ENCODE measurements around the gene PEAK1. TPM values are rescaled to one million over a fixed set of nuclear protein-coding genes. Genes with fewer than 3 reads are reported as not detected.

Gene PEAK1
- total RNA-seq, 1 experiment from 2014 or later: 58.7 TPM

DNA sequence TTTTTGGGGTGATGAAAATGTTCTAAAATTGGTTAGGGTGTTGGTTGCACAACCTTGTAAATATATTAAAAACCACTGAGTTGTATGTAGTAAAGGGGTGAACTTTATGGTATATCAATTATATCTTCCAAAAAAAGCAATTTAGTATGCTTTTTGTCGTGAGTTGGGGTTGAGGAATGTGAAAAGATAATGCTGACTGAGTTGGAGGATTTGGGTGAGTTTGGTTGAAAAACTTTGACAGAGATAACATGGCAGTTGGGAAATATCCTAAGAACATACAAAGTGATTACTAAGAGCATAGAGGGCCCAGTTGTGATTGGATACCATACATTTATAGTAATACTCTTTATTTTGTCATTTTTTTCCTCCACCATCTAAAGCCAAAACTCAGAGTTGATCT lies 34.4 kb upstream of the PEAK1 start:
- intact Hi-C loops (cut with micrococcal nuclease; ENCODE audit: unreplicated experiment): no loop called here
- H3K4me1 ChIP-seq (ENCODE audit: control insufficient read depth, insufficient read depth, low read length): peaks cover 12% of the 10 kb centered on the region
- in situ Hi-C loops (cut with HindIII; ENCODE audit: low pct_unique_long_range_greater_than_20kb, low sequenced_read_pairs): no loop called here
- H3K9me3 ChIP-seq (ENCODE audit: control insufficient read depth, insufficient read depth, low read depth, low read length): no peaks in the 10 kb centered on the region
- BruUV-seq (replicated peaks): no TSS peak
- DNase-seq (ENCODE audit: low read depth, low spot score) (no peak), ATAC-seq (no peak)
- no peaks in the 10 kb centered on the region for H3K27me3 ChIP-seq (ENCODE audit: control insufficient read depth, insufficient read depth, low read length)
- POLR2A ChIA-PET: no interaction called here
- CTCF ChIA-PET: no interaction called here
- H3K4me3 ChIP-seq (ENCODE audit: low read depth in 2 of 2, low read length in 2 of 2): no peak overlapping the region
- H3K36me3 ChIP-seq (ENCODE audit: control insufficient read depth, insufficient read depth, low read length): peaks cover 6% of the 10 kb centered on the region; the same call in 1 of the 2 replicates
- no peak overlapping the region for H3K27ac ChIP-seq (ENCODE audit: low read length)
- TF ChIP-seq TCF7L2 (IDR thresholded peaks at IDR 0.05; ENCODE audit: low read depth, low read length) (no peak), POLR2AphosphoS5 (IDR thresholded peaks at IDR 0.05; ENCODE audit: low read depth, low read length) (no peak), SIN3A (IDR thresholded peaks at IDR 0.05; ENCODE audit: borderline replicate concordance, insufficient read depth, low read depth, low read length) (no peak)
- TF ChIP-seq, protein P1, sequence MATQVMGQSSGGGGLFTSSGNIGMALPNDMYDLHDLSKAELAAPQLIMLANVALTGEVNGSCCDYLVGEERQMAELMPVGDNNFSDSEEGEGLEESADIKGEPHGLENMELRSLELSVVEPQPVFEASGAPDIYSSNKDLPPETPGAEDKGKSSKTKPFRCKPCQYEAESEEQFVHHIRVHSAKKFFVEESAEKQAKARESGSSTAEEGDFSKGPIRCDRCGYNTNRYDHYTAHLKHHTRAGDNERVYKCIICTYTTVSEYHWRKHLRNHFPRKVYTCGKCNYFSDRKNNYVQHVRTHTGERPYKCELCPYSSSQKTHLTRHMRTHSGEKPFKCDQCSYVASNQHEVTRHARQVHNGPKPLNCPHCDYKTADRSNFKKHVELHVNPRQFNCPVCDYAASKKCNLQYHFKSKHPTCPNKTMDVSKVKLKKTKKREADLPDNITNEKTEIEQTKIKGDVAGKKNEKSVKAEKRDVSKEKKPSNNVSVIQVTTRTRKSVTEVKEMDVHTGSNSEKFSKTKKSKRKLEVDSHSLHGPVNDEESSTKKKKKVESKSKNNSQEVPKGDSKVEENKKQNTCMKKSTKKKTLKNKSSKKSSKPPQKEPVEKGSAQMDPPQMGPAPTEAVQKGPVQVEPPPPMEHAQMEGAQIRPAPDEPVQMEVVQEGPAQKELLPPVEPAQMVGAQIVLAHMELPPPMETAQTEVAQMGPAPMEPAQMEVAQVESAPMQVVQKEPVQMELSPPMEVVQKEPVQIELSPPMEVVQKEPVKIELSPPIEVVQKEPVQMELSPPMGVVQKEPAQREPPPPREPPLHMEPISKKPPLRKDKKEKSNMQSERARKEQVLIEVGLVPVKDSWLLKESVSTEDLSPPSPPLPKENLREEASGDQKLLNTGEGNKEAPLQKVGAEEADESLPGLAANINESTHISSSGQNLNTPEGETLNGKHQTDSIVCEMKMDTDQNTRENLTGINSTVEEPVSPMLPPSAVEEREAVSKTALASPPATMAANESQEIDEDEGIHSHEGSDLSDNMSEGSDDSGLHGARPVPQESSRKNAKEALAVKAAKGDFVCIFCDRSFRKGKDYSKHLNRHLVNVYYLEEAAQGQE (IDR thresholded peaks at IDR 0.05; ENCODE audit: insufficient read depth in 1 of 2, low read depth in 2 of 2, low read length in 1 of 2): no peak
- TF ChIP-seq, protein P2, sequence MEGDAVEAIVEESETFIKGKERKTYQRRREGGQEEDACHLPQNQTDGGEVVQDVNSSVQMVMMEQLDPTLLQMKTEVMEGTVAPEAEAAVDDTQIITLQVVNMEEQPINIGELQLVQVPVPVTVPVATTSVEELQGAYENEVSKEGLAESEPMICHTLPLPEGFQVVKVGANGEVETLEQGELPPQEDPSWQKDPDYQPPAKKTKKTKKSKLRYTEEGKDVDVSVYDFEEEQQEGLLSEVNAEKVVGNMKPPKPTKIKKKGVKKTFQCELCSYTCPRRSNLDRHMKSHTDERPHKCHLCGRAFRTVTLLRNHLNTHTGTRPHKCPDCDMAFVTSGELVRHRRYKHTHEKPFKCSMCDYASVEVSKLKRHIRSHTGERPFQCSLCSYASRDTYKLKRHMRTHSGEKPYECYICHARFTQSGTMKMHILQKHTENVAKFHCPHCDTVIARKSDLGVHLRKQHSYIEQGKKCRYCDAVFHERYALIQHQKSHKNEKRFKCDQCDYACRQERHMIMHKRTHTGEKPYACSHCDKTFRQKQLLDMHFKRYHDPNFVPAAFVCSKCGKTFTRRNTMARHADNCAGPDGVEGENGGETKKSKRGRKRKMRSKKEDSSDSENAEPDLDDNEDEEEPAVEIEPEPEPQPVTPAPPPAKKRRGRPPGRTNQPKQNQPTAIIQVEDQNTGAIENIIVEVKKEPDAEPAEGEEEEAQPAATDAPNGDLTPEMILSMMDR (IDR thresholded peaks at IDR 0.05): no peak

DNA sequence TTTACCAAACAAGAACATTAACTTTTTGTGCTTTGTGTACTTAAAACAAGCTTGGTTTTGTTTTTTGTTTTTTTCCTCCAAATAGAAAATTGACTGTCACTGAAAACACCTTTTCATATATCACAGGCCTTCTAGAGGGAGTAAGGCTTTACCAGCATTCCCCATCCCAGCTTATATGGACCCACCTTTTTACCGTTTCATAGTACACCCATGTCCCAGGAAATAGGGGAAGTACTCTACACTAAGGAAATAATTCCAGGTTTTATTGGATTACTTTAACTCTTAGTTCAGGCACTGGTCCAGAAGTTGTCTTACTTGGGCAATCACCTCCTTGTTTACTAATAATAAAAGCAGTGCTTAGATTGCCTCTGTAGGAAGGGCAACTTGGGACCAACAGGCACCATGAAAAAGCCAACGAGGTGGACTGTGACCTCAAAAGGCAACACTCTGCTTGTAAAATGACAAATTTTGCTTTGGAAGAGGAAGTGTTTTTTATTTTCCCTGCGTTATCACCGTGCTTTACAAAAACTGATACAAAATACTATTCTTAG lies 27.0 kb upstream of the PEAK1 start:
- 0 out of 2 replicates have a peak overlapping the region, but pooled peaks have one; percentile 4 for H3K27ac ChIP-seq (ENCODE audit: low read length)
- ATAC-seq (no peak), DNase-seq (ENCODE audit: low read depth, low spot score) (no peak)
- H3K27me3 ChIP-seq (ENCODE audit: control insufficient read depth, insufficient read depth, low read length): no peaks in the 10 kb centered on the region
- H3K9me3 ChIP-seq (ENCODE audit: control insufficient read depth, insufficient read depth, low read depth, low read length): no peaks in the 10 kb centered on the region
- H3K4me3 ChIP-seq (ENCODE audit: low read depth in 2 of 2, low read length in 2 of 2): no peak overlapping the region
- CTCF ChIA-PET: interaction anchor here (0.7 kb wide), 1 partner anchor 28 kb away, joined by 3 read pairs; no protein-coding TSS in a partner anchor
- POLR2A ChIA-PET: no interaction called here
- BruUV-seq (replicated peaks): no TSS peak
- TF ChIP-seq, protein P1 (IDR thresholded peaks at IDR 0.05; ENCODE audit: insufficient read depth in 1 of 2, low read depth in 2 of 2, low read length in 1 of 2): no peak
- TF ChIP-seq POLR2AphosphoS5 (IDR thresholded peaks at IDR 0.05; ENCODE audit: low read depth, low read length) (no peak), TCF7L2 (IDR thresholded peaks at IDR 0.05; ENCODE audit: low read depth, low read length) (no peak), SIN3A (IDR thresholded peaks at IDR 0.05; ENCODE audit: borderline replicate concordance, insufficient read depth, low read depth, low read length) (no peak)
- TF ChIP-seq, protein P2 (IDR thresholded peaks at IDR 0.05): no peak
- no peaks in the 10 kb centered on the region for H3K36me3 ChIP-seq (ENCODE audit: control insufficient read depth, insufficient read depth, low read length)
- H3K4me1 ChIP-seq (ENCODE audit: control insufficient read depth, insufficient read depth, low read length): peaks cover 4% of the 10 kb centered on the region; the same call in 1 of the 2 replicates
- intact Hi-C loops (cut with micrococcal nuclease; ENCODE audit: unreplicated experiment) (no loop called here), in situ Hi-C loops (cut with HindIII; ENCODE audit: low pct_unique_long_range_greater_than_20kb, low sequenced_read_pairs) (no loop called here)
